AG20443 (cell line): ENCODE results near the gene CCDC182.

Experiments
- DNase-seq: peaks from one replicate; pipeline ENCODE4 v3.0.0; 2012; ENCODE audit warnings: low spot score, mixed read lengths

CCDC182 gene

GRCh38 chr17:57726838-57727237 is 18.3 kb downstream of the CCDC182 start:
- no peak for DNase-seq

DNA sequence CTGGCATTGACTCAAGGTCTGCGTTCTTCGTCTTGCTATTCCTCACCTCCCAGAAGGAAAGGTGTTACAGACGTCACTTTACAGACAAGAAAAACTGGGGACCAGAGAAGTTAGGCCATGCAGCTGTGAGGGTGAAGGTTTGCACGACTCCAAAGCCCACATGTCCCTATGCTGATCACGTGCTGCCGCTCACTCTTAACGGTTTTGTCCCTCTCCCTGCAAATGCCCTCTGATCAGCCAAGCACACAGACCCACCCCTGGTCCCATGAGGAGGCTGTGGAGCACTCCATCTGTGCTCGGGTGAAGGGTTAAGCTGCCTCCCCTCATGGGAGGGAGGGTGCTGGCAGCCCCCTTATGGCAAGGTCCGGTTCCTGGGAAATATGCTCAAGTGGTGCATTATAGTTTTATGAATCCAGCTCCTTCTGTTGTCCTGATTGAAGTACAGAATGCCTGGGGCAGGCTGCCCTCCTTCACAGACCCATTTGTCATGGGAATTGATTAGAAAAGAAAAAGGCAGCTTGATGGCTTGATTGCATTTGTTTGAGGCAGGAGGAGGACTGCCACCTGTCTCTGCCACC is 18.8 kb downstream of the CCDC182 start:
- DNase-seq: no peak

GRCh38 chr17:57724729-57725125 is 20.4 kb downstream of the CCDC182 start:
- no peak for DNase-seq

DNA sequence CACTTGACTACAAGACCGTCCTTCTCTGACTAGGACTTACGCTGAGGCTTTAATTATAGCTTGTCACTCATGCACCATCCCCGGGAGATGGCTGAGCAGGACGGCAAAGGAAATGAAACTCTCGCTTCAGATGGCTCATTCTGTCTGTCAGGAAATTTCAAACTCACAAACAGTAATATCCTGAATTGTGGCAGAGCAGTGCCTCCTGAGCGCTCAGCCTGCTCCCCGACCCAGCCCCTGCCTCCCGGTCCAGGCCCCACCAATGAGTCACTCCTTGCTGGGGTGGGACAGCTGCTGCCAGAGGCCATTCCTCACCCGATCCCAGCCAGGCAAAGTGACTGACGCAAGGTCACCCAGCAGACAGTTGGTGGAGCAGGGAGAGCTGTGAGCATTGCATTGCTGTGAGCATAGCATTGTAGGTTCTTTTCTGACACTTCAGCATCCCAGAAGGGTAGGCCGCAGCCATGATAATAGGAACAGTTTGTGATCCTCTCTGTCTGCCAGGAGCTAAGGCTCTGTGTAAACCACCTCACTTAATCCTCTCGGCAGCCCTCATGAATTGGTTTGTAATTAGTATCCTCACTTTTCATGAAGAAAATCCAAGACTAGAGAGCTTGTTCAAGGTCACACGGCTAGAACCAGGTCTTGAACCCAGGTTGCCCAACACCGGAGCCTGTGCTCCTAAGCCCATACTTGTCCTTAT is 20.9 kb downstream of the CCDC182 start:
- no peak for DNase-seq

- DNase-seq: no peak
Observed at GRCh38 chr17:57723427-57724025, 21.6 kb downstream of the CCDC182 start.

DNA sequence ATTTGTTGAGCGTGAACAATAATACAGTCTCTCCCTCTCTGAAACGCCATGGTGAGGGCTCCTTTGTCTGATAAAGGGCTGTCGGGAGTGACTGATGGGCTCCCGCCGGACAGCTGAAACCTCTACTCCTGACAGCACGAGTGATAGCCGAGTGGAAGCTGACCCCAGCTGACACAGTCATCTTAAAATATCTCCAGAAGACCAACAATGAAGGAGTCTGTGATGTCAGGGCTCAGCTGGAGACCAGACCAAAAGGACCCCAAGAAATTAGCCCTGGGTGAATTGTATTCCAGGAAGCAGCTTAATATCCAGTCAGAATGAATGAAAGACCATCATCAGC is 22.4 kb downstream of the CCDC182 start:
- DNase-seq: no peak

DNA sequence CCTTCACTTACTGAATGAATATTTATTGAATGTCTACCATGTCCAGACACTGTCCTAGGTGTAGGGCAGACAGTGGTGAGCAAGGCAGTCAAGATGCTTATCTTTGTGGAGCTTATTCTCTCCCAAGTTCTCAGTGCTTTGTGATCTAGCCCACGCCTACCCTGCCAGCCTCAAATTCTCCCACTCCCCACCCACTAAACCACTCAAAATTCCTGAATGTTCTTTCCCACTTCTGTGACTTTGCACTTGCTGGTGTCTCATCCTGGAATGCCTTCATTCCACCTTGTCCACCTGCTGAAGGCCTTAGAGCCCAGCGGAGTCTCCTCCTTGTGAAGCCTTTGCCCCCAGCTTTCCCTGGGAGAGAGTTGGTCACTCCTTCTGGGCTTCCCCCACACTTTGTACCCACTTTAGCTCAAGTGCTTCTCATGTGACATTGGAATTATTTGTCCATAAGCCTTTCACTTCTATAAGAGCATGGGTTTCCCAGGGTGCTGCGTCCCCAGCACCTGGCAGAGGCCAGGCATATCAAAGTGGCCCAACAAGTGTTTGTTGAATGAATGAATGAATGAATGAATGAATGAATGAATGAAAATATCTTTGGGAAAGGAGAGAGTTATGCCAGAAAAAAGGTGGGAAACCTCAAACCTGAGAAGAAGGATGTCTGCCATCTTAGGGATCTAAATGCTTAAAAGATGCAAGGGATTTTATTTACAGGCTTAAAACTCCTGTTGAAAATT is 23.0 kb downstream of the CCDC182 start:
- DNase-seq: no peak

- DNase-seq: no peak
Observed at GRCh38 chr17:57720386-57721035, 24.6 kb downstream of the CCDC182 start.

GRCh38 chr17:57718878-57719277 is 26.2 kb downstream of the CCDC182 start:
- no peak for DNase-seq

- DNase-seq: no peak
Observed at GRCh38 chr17:57715981-57716380, 29.1 kb downstream of the CCDC182 start.

DNA sequence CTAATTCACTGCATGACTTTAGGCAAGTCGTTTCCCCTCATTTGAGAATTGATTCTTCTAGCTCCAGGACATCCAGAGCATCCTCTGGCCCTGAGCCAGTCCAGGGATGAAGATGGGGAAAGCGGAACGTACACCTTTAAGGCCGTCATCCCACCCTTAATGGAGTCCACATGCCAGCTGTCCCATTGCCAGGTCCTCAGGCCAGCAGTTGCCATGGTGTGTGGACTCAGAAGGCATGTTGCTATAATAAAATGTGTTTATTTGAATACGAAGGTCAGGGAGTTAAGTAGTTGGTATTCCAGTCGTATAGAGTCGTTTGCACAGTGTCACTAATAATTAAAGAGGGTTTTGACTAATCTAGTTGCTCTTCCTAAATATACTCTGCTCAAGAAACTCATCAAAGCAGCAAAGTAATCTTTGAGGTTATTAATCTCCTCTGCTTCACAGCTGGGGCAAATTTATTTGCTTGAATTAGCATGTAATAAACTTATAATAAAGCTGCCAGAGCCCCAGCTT is 30.4 kb downstream of the CCDC182 start:
- DNase-seq: no peak

GRCh38 chr17:57713140-57713539 is 32.0 kb downstream of the CCDC182 start:
- no peak for DNase-seq

DNA sequence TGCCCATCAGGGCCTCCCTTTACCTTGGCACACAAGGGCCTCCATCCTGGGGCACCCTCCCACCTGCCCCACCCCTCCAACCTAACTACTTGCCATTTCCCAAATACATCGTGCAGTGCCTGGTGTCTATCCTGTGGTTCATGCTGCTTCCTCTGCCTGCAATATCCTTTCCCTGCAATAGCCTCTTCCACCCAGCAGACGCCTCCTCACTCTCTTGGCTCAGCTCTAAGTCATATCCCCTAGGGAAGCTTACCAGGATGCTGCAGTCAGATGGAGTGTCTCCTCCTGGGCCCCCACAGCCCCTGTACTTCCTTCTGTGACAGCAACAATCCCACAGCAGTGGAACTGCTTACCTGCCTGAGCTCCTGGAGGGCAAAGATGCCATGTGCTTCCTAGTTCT is 36.7 kb downstream of the CCDC182 start:
- DNase-seq: no peak

DNA sequence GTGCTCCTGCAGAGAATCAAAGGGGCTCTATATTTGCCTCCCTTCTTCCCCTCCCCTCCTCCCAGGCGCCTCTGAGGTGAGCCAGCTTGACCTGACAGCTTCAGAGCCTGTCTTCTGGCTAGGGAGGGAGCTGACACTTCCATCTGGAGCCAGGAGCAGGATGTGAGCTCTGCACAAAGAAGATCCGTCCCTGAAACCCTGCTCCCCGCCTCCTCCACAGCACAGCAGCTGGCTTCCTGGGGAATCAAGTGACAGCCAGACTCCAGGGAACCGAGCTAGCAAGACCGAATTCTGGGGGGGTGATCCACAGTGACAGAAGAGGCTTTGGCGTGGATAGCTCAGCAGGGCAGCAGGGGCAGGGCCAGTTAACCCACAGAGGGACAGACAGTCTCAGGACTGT is 37.2 kb downstream of the CCDC182 start:
- DNase-seq: no peak

GRCh38 chr17:57706761-57707160 is 38.3 kb downstream of the CCDC182 start:
- DNase-seq: no peak

- DNase-seq: no peak
Observed at GRCh38 chr17:57705921-57706695, 39.0 kb downstream of the CCDC182 start.

DNA sequence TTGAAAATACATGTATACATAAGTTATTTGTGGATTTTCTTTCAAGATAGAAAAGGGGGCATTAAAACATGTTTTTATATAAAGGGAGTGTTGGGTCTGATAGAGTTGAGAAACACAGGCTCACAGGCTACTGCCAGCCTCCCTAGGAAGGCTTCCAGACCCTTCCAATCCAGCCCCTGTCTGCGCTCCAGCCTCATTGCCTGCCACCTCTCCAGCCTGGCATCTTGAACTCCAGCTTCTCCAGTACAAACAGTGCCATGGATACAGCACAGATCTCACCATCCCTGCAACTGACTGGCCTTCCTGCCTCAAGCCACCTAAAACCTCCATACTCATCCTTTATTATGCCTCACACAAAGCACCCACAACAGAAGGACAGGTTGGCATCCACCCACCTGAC is 40.7 kb downstream of the CCDC182 start:
- no peak for DNase-seq

DNA sequence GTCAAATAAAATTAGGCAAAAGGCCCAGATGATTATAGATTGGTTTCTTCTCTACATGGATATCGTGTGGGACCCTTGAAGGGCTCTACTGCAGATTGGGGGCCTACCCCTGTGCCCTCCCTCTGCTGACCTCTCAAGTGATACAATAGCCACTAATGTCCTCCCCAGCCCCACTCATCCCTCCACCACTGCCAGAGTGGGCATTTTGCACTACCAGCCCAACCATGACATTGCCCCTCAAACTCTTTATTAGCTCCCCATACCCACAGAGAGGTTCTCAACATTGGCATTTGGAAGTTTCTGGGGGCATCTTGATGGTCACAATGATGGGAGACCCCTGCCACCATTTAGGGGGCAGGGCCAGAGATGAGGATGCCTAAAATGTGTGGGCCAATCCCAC is 41.8 kb downstream of the CCDC182 start:
- DNase-seq: no peak

DNA sequence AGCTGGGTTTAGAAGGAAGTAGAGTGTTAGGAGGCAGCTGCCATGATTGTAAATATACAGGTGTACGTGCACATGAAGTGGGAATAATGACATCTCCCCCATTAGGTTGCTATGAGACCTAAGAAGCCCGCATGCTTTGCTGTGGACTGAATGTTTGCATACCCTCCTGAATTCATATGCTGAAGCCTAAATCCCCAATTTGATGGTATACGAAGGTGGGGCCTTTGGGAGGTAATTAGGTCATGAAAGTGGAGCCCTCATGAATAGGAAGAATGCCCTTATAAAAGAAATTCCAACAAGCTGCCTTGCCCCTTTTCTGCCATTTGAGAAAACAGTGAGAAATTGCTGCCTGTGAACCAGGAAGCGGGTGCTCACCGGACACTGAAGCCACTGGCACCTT is 44.0 kb downstream of the CCDC182 start:
- DNase-seq: no peak

DNA sequence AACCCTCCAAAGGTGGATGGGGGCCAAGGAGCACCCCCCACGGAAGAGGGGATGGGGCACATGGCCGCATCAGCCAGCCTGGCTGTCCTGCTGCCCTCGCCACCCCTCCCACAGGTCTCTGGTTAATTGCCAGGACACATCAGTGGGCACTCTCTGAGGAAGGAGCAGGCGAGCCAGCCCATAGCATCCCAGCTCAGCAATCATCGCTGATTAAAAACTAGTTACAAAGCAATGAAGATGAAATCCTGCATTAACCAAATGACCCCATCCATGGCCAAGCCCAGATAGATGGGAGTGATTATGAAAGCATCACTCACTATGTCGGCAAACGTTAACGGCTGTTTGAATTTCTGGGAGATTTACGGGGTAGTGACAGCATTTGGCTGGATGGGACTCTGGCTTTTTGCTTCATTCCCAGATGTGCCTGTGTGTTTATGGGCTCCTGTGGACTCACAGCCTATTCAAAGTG is 45.3 kb downstream of the CCDC182 start:
- DNase-seq: peak; percentile 47

DNA sequence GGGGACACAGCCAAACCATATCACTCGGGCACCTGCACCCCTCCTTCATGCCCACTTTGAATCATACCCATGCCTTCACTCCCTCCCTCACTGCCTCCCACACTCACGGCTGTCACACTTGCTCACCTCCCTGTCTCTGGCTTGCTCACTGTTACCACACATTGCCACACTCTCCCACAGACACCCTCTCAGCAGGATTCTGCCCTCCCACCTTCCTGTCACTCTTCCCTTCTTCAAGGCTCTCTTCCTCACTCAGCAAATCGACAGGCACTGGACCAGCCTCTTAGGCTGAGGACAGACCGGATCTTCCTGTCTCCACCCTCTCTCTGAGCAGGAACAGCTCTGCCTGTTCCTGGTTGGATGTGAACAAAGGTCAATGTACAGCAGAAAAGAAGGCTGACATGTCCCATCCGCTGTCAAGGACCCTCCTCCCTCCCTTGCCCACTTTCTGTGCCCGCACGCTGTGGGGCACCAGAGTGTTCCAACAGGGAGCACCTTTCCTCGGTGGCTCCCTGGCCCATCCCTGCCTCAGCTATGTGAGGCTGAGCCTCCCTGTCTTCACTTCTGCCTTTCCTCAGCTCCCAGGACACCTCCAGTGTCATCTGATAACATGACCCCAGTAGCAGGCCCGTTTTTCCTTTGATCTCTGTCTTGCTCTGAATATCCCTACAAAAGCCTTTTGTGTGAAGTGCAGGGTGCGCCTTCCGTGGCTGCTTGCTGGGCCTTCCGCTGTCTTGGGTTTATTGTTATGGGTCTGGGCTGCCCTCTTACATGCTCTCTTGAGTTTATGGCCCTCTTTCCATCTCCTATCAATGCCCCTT is 47.0 kb downstream of the CCDC182 start:
- DNase-seq: no peak
